ENCODE data around the gene MACF1.

Gene MACF1

DNA sequence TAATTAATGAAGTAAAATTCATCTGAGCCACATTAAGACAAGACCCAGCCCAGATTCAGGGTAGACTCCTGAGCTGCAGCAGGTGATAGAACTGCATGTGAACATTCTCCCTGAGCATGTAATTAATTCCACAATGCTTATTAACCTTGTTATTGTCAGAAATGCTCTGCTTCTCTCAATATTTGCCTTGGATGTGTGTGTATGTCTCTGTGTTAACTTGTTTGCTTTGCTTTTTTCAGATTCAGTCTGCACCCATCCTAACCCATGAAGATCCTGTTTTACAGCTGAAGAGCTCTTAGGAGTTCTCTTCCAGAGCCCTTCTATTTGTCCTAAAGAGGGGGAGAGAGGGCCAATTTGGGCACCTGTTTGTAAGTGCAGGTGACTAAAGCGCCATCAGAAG is 143.8 kb downstream of the MACF1 start:
- no peak for DNase-seq (ENCODE audit: low read depth in 2 of 2)

DNA sequence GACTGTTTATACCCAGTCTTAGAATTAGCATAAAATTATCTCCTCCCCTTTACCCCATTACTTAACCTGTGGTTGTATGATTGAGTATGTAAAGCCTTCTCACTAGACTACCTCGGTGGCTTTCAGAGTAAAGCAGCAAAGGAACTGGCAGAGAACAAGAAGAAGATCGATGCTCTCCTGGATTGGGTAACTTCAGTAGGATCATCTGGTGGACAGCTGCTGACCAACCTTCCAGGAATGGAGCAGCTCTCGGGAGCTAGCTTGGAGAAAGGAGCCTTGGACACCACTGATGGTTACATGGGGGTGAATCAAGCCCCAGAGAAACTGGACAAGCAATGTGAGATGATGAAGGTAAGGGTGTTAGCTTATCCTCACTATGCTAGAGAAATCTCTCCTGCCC is 148.4 kb downstream of the MACF1 start:
- no peak for DNase-seq (ENCODE audit: low read depth in 2 of 2)

DNA sequence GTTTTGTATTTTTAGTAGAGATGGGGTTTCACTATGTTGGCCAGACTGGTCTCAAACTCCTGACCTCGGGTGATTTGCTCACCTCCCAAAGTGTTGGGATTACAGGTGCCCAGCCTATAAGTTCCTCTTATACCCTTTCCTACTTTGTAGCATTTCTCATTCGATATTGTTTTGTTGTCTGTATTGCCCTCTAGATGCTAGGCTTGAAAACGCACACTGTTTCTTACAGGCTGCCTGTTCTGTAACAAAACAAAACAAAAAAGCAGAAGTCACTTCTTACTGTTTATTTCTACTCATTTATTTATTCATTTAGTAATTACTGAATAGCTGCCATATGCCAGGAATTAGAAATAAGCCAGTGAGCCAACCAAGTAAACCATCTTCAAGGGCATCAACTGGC is 150.1 kb downstream of the MACF1 start:
- no peak for DNase-seq (ENCODE audit: low read depth in 2 of 2)

DNA sequence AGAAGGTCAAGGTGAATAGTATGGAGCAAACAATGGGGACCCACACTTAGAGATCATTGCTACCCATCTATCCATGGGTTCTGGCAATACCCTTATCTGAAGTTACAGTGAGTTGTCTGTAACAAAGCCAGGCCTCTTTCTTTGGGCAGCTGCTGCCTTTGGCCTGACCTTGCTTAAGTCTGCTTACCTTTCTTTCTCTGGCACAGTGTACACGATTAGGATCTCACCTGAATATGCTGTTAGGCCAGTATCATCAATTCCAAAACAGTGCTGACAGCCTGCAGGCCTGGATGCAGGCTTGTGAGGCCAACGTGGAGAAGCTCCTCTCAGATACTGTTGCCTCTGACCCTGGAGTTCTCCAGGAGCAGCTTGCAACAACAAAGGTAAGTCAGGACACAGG is 154.0 kb downstream of the MACF1 start:
- DNase-seq (ENCODE audit: low read depth in 2 of 2), result no peak

DNA sequence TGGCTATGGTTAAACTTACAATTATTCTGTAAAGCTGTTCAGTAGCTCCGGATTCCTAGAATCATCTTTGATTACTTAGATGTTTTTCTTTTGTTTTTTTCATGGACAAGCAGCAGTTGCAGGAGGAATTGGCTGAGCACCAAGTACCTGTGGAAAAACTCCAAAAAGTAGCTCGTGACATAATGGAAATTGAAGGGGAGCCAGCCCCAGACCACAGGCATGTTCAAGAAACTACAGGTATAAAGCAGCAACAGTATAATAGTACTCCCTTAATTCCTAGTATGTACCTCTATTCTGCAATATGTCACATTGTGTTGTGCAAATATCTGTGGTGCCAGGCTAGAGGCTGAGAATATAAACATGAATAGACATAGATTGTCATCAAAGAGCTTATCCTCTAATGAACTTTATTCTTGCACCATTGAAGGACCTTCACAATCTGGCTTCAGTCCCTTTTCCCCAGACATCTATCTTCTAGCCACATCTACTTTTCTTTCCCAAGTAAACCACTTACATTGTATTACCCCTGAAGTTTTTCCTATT is 154.6 kb downstream of the MACF1 start:
- DNase-seq (ENCODE audit: low read depth in 2 of 2), result no peak

DNA sequence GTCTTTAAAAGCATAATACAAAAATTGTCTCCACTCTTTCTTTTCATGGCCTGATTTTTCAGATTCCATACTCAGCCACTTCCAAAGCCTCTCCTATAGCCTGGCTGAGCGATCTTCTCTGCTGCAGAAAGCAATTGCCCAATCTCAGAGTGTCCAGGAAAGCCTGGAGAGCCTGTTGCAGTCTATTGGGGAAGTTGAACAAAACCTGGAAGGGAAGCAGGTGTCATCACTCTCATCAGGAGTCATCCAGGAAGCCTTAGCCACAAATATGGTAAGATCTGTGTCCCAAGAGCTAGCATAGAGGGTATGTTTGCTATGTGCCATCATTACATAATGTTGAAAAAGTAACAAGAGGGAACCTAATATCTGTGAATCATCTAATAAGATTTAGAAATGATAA is 156.2 kb downstream of the MACF1 start:
- DNase-seq (ENCODE audit: low read depth in 2 of 2), result no peak

DNA sequence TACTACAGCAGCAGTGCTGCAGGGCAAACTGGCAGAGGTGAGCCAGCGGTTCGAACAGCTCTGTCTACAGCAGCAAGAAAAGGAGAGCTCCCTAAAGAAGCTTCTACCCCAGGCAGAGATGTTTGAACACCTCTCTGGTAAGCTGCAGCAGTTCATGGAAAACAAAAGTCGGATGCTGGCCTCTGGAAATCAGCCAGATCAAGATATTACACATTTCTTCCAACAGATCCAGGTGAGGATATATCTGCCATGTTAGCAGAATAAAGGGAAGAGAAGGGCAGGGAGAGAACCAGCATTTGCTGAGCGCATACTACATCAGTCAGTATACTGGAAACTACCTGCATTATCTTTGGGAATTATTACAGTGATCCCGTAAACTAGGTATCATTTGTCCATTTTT is 157.0 kb downstream of the MACF1 start:
- DNase-seq (ENCODE audit: low read depth in 2 of 2), result no peak

DNA sequence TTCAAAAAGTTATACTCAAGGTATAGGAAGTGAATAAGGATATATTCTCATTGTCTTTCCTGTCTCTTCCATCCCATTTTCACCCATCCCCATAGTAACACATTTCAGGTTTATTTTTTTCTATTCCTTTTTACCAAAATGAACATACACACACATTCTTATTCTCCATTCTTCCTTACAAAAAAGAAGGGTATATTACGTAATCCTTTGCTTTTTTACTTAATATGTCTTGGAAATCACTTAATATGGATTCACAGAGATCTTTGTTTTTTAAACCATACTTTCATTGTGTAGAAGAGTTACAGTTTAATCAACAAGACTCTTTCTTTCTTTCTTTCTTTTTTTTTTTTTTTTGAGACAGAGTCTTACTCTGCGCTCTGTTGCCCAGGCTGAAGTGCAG is 158.8 kb downstream of the MACF1 start:
- no peak for DNase-seq (ENCODE audit: low read depth in 2 of 2)

DNA sequence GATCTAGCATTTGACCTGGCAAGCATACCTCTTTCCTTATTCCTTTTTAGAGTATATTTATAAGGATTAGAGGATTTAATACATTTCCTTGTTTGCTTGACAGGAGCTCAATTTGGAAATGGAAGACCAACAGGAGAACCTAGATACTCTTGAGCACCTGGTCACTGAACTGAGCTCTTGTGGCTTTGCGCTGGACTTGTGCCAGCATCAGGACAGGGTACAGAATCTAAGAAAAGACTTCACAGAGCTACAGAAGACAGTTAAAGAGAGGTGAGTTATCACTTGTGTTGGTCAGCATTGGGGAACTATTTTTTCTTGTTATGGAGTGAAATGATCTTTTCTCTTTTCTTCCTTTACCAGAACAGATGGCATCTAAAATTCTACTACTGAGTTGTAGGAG is 163.6 kb downstream of the MACF1 start:
- DNase-seq (ENCODE audit: low read depth in 2 of 2), result no peak

DNA sequence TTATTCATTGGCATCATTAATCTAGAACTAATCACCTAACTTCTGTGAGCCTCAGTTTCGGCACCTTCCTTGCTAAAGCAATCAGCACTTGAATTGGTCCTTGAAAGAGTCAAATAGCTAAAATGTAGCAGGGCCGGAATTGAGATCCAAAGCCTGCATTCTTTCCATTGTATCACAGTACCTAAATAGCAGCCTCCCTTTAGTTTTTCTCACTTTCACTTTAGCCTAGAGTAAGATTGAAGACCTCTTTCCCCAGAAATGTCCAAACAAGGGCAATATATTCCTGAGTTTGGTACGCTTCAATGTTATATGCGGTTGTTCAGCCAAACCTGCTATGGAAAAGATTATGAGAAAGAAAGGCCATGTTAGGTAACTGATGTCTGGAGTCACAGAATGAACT is 165.1 kb downstream of the MACF1 start:
- DNase-seq (ENCODE audit: low read depth in 2 of 2), result no peak

DNA sequence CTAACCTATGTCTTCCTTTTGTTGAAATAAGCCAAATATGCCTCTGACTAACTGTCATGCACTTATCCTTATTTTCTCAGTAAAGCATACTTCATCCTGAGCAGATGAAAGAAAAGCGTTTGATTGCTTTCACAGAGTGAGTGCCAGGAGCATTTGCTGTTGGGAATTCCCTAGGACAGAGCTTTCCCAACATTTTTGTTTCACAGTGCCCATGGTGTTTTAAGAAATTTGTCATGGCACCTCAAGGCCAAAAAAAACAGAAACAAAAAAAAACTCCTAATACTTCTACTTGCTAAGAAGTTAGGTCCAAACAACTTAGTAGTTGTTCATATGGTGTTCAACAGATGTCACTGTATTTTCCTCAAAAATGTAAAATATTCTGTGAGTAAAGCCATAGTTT is 166.1 kb downstream of the MACF1 start:
- DNase-seq (ENCODE audit: low read depth in 2 of 2), result no peak

DNA sequence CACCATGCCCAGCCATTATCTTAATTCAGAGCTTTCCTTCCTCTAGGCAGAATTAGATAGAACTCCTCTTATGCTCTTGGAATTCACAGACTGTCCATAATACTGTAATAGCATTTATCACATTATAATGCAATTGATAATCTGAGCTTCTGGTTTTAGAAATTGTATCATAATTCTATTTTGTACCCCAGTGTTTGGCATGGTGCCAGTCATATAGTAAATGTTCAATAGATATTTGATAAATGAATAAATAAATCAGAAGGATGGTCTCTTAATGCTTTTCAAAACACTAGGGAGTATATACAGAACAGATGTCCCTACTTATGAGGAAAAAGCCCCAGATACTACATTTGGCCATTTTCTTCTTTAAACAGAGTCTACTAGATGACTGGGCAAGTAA is 167.6 kb downstream of the MACF1 start:
- DNase-seq (ENCODE audit: low read depth in 2 of 2), result no peak

DNA sequence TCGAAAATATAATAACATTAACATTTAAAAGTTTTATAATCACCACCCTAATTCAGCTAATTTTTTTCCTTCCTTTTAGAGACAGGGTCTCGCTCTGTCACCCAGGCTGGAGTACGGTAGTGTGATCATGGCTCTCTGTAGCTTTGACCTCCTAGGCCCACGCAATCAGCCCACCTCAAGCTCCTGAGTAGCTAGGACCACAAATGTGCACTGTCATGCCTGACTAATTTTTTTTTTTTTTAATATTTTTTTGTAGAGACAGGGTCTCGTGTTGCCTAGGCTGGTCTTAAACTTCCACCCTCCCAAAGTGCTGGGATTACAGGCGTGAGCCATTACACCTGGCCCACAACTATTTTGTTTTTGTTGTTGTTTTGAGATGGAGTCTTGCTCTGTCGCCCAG is 172.2 kb downstream of the MACF1 start:
- no peak for DNase-seq (ENCODE audit: low read depth in 2 of 2)

DNA sequence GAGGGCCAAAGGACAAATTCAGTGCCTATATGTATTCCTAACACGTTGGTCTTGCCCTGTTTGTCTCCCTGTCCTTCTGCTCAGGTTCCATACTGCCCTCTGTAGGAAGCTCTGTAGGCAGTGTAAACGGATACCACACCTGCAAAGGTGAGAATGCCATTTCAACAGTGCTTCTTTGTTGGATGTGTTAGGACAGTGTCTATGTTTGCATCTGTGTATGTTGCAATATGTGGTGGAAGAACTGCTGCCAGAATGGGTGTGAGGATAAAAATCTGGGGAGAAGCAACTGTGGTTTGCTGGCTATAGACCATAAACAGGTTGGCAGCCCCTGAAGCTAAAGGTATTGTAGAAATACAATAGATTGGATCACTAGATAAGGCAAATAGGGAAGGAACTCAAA is 173.9 kb downstream of the MACF1 start:
- DNase-seq (ENCODE audit: low read depth in 2 of 2), result no peak

DNA sequence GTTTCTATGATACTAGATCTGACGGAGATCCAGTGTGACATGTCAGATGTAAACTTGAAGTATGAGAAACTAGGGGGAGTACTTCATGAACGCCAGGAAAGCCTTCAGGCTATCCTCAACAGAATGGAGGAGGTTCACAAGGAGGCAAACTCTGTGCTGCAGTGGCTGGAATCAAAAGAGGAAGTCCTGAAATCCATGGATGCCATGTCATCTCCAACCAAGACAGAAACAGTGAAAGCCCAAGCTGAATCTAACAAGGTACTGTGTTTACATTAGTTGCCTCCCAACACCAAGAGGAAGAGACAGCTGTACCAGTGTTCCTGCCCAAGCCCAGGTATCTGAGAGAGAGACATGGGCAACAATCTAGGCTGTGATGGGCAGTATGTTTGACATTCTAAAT is 174.7 kb downstream of the MACF1 start:
- DNase-seq (ENCODE audit: low read depth in 2 of 2), result no peak

DNA sequence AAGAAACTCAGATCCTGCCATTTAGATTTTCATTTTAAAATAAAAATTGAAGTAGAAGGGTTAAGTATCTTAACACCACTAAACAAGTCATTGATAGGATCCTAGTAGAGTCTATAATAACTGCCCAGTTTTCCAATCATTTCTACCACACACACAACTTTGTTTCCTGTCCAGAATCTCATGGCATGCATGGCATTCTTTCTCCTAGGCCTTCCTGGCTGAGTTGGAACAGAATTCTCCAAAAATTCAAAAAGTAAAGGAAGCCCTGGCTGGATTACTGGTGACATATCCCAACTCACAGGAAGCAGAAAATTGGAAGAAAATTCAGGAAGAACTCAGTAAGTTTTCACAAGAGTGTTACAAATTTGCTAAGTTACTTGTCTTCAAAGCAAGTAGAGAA is 175.5 kb downstream of the MACF1 start:
- no peak for DNase-seq (ENCODE audit: low read depth in 2 of 2)

DNA sequence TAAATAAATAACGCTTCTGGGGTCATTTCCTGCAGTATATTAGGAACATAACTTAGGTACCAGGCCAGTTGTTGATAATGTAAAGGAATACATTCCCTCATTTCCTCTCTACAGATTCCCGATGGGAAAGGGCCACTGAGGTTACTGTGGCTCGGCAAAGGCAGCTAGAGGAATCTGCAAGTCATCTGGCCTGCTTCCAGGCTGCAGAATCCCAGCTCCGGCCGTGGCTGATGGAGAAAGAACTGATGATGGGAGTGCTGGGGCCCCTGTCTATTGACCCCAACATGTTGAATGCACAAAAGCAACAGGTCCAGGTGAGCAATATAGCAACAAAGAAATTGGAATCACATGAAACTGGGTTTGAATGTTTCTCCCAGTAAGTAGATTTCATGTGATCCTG is 177.3 kb downstream of the MACF1 start:
- no peak for DNase-seq (ENCODE audit: low read depth in 2 of 2)

DNA sequence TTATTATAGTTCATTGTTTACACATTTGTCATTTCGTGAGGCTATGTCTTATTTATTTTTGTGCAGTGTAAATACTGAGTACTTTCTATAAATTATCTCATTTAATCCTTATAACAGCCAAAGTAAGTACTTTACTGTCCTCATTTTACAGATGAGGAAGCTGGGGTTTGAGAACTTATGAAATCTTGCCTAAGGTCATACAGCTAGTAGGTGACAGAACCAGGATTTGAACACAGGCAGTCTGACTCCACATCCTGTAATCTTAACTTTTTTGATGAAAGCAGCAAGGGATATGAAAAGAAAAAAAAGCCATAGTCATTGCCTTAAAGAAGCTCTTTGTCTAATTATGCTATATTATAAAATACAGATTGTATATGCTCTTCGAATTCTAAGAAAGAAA is 179.8 kb downstream of the MACF1 start:
- no peak for DNase-seq (ENCODE audit: low read depth in 2 of 2)

DNA sequence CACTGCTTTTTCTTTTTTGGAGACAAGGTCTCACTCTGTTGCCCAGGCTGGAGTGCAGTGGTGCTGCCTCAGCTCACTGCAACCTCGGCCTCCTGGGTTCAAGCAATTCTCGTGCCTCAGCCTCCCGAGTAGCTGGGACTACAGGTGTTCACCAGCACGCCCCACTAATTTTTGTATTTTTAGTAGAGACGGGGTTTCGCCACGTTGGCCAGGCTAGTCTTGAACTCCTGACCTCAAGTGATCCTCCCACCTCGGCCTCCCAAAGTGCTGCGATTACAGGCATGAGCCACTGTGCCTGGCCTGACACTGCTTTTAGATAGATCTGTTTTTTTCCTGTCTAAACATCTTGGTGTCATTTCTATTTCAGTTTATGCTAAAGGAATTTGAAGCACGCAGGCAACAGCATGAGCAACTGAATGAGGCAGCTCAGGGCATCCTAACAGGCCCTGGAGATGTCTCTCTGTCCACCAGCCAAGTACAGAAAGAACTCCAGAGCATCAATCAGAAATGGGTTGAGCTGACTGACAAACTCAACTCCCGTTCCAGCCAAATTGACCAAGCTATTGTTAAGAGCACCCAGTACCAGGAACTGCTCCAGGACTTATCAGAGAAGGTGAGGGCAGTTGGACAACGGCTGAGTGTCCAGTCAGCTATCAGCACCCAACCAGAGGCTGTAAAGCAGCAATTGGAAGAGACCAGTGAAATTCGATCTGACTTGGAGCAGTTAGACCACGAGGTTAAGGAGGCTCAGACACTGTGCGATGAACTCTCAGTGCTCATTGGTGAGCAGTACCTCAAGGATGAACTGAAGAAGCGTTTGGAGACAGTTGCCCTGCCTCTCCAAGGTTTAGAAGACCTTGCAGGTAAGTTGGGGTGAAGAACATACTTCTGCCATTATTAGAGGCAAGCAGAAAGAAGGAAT is 180.8 kb downstream of the MACF1 start:
- no peak for DNase-seq (ENCODE audit: low read depth in 2 of 2)

DNA sequence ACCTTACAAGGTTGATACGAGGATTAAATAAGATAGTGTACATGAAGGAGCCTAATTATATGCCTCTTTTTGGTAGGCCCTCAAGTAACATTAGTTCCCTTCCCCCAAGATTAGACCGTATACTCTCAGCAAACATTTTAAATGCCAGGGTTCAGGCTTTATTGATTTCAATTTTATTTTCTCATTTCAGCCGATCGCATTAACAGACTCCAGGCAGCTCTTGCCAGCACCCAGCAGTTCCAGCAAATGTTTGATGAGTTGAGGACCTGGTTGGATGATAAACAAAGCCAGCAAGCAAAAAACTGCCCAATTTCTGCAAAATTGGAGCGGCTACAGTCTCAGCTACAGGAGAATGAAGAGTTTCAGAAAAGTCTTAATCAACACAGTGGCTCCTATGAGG is 182.5 kb downstream of the MACF1 start:
- DNase-seq (ENCODE audit: low read depth in 2 of 2), result no peak

DNA sequence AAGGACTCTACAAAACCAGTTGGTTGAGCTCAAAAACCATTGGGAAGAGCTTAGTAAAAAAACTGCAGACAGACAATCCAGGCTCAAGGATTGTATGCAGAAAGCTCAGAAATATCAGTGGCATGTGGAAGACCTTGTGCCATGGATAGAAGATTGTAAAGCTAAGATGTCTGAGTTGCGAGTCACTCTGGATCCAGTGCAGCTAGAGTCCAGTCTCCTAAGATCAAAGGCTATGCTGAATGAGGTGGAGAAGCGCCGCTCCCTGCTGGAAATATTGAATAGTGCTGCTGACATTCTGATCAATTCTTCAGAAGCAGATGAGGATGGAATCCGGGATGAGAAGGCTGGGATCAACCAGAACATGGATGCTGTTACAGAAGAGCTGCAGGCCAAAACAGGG is 183.0 kb downstream of the MACF1 start:
- DNase-seq (ENCODE audit: low read depth in 2 of 2), result no peak

DNA sequence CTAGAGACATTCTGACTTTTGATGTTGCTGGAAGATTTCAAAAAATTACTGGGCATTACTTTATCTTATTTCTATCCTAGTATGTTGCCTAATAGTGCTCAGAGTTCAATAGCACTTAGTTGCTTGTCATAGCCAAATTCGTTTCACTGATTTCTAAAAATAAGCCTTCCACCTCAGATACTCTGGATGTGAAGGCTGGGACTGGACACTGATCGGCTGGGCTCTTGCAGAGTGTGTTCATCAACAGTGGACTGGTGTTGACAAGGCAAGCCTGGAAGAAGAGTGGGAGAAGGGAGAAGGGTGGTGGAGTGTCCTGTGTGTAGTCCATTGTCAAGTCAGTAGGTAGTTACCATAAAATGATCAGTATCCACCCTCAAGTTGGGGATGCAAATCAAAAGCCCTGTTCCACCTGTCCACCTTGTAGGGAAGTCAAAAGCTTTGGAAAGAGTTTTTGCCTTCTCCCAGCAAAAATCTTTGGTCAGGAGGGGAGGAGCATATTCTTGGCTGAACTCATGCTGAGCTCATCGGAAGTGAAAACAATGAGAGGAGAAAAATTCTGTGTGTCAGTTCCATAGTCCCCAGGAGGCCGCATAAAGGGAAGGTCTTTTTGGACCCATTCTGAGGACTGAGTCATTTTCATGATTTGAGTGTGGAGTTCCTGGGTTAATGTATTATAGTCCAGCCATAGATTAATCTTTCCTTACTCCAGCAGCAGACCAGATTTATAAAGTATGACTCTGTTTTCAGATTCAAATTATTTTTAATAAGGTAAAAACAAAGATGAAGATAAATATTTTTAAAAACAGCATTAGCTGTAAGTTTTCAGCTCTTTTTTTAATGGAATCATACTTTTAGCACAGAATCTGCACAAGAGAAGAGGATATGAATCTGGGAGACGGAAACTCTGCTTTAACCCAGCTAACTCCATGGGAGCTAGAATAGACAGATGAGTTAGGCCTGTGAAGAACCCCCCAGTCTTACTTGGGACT is 187.5 kb downstream of the MACF1 start:
- DNase-seq (ENCODE audit: low read depth in 2 of 2), result no peak
